Measurements from ENCODE around the gene ALG14.
"Not testable (repeated sequence)": the region's sequence is repeated elsewhere in the genome, so short reads cannot be mapped to it uniquely, and the experiment has no call there.

The ALG14 gene

DNA sequence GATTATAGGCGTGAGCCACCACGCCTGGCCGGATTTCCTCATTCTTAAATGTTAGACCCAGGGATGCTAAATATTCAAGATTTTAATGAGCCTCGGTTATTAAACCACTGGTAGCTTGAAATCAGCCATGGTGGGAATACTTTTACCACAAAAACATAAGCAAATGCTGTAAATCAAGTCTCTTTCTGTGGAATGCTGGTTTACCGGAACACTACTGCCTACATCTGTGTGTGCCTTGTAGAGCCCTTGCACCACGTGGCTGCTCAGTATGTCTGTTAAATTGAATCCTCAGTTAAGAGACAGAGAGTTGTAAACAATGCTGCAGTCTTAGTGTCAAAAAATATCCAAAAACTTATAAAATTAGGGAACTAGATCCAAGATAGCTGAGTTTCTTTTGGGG lies 119.0 kb downstream of the ALG14 start:
- no peak for DNase-seq (ENCODE audit: low spot score)

DNA sequence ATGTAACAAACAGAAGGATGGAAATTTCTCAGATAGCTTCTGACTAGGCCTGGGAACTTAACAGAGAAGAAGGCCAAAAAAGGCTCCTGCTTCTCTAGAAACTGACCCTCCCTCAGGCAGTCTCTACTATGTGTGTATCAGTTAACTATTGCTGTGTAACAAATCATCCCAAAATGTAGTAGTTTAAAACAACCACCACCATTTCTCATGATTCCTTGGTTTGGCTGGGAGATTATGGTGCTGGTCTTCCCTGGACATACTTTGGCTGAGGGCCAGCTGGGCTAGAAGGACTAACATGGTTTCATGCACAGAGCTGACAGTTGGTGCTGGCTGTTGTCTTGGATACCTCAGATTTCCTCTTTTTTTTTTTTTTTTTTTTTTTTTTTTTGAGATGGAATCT lies 119.6 kb downstream of the ALG14 start:
- DNase-seq (ENCODE audit: low spot score), result no peak

DNA sequence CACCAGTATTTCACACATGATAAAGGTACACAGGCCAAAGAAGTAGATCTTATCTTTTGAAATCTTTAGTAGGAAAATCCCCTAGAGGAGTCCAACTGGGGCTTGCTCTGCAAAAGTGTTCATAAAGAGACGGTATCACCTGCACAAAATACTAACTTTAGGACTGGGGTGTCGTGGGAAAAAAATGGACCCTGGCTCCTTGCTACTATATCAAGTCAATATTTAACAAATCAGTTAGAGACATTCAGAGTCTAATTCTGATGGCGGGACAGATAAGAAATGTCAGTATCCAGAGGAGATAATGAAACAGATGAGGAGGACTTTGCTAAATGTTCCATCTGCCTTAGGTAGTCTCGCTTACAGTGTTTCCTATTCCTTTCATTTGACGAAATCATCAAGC lies 120.2 kb downstream of the ALG14 start:
- DNase-seq (ENCODE audit: low spot score), result no peak

- DNase-seq (ENCODE audit: low spot score), result no peak
Observed at GRCh38 chr1:94951509-94952208, 121.1 kb downstream of the ALG14 start.

DNA sequence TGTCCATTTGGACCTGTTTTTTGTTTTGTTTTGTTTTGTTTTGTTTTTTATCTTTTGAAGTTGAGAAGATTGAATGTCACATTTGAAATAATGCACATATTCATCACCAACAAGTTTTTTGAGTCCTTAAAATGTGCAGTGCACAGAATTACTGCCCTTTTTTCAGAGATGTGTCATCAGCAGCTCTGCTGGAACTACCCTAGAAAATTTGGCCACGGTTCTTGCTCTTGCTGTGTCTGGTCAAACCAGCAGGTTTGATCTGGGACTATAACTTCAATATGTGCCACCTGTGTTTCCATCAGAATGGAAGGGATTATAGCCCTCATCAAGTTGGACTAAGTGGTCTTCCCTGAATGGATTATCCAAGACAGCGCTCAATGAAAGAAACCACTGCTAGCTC lies 121.7 kb downstream of the ALG14 start:
- DNase-seq (ENCODE audit: low spot score), result no peak

DNA sequence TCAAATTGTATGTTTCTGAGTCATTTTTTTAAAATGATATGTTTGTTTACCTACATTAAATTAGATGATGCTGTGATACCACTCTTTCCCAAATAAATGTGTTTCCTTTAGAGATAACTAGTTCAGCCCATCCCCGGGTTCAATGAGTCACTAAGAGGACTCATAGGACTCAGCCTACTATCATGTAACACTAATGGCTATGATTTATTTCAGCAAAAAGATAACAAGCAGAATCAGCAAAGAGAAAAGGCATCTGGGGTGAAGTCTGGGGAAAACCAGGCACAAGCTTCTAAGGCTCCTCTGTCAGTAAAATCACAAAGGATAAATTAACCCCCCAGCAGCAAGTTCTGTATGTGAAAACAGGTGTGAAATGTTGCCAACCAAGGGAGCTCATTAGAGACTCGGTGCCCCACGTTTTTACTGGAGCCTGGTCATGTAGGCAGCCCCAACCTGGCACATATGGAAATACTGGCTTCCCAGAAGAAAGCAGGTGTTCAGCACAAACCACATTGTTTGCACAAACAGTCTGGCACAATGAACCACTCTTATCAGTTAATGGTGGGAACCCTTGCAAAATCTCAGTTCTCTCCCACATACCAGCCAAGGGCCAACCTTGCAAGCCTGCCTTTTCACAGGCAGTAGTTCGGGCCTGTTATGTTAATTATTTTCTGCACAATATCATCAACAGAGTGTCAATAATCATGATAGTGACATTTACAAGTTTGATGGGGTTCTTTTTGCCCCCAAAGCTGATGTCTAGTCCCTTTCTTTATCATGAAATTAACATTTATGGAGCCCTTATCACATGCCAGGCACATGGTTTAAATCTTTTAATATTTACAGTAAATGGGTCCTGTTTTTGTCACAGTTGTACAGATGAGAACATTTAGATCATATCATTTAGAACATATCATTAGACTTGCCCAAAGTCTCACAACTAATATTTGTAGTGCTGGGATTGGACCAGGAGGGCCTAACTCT lies 122.8 kb downstream of the ALG14 start:
- no peak for DNase-seq (ENCODE audit: low spot score)

- DNase-seq (ENCODE audit: low spot score), result no peak
Observed at GRCh38 chr1:94947437-94947836, 125.3 kb downstream of the ALG14 start.

DNA sequence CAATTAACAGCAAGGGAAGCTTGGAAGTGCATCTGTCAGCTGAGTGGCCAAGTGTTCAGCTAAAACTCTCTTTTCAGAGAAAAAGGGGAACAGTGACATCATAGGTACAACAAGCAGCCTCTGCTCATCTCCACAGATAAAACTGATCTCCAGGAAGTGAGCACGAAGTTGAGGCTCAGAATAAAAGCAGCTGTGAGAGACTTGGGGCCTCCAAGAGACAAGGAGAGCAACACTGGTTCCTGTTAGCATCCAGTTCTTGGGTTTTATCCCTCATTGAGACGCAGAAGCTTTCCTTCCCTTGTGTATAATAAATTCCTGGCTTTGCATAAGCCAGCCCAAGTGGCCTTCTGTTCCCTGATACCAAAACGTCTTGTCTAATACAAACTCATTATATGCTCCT lies 125.9 kb downstream of the ALG14 start:
- DNase-seq (ENCODE audit: low spot score), result no peak

GRCh38 chr1:94942171-94943128 lies 130.3 kb downstream of the ALG14 start:
- no peak for DNase-seq (ENCODE audit: low spot score)

- DNase-seq (ENCODE audit: low spot score), result not testable (repeated sequence)
Observed at GRCh38 chr1:94941480-94941879, 131.3 kb downstream of the ALG14 start.

GRCh38 chr1:94940738-94941137 lies 132.0 kb downstream of the ALG14 start:
- no peak for DNase-seq (ENCODE audit: low spot score)

DNA sequence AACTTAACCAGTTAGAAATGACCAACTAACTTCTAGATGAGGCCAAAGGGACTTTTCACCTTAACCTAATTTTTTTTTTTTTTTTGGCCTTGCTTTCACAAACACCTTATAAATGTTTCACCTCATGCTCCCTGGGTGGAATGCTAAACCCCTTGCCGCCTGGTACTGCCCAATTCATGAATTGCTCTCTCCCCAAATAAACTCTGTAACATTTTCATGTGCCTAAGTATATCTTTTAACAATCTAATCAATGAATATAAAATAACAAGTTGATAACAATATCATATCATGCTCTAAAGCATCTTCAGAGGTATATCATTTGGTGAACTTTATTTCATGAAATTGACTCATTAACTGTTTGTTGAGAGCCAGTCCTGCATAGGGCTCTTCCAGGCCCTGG lies 134.9 kb downstream of the ALG14 start:
- no peak for DNase-seq (ENCODE audit: low spot score)

- no peak for DNase-seq (ENCODE audit: low spot score)
Observed at GRCh38 chr1:94936861-94937620, 135.7 kb downstream of the ALG14 start.

DNA sequence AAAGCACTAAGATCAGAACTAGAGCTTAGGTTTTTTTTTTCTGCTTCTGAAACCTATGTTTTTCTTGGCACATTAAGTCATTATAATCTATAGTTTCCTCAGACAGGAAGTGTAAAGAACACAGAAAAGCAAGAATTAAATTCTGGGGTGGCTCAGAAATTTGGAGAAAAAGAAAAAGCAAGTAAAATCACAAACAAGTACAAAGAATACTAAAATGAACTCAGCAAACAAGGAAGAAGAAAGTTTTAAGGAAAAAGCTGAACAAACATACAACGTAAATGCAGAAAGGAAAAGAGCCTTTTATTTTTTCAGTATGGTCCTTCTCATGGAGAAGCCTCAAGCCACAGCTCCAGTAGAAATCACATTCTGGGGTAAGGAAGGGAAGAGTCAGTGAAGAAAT lies 137.3 kb downstream of the ALG14 start:
- no peak for DNase-seq (ENCODE audit: low spot score)

DNA sequence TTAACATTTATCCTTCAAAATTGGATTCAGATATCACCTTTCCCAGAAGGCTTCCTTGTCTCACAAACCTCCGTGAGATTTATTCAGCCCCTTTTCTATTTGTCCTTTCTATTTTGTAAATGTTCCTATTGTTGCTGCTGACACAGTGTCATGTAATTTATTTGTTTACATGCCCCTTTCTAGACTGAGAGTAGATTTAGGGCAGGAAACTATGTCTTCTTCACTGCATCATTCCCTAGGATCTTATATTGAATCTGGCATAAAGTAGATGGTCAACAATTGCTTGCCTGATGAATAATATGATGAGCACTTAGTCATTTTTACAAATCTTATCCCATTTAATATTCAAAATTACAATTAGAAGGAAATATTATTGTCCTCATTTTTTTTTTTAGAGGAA lies 137.7 kb downstream of the ALG14 start:
- no peak for DNase-seq (ENCODE audit: low spot score)

DNA sequence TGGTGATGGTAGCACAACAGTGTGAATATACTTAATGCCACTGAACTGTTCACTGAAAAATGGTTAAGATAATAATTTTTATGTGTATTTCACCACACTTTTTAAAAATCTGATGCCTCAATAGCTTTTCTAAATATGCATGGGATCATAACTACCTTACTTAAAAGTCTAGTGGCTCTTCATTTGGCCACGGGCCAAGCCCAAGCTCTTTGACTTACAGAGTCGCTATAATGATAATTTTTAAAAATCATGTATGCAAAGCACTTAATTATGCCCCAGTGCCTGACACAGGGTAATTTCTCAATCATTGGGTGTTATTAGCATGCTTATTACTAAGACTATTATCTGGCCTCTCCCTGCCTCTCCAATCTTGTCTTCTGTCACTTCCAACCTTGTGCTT lies 138.2 kb downstream of the ALG14 start:
- DNase-seq (ENCODE audit: low spot score), result no peak

- DNase-seq (ENCODE audit: low spot score), result no peak
Observed at GRCh38 chr1:94931254-94931841, 141.4 kb downstream of the ALG14 start.

- no peak for DNase-seq (ENCODE audit: low spot score)
Observed at GRCh38 chr1:94929351-94930217, 143.2 kb downstream of the ALG14 start.

DNA sequence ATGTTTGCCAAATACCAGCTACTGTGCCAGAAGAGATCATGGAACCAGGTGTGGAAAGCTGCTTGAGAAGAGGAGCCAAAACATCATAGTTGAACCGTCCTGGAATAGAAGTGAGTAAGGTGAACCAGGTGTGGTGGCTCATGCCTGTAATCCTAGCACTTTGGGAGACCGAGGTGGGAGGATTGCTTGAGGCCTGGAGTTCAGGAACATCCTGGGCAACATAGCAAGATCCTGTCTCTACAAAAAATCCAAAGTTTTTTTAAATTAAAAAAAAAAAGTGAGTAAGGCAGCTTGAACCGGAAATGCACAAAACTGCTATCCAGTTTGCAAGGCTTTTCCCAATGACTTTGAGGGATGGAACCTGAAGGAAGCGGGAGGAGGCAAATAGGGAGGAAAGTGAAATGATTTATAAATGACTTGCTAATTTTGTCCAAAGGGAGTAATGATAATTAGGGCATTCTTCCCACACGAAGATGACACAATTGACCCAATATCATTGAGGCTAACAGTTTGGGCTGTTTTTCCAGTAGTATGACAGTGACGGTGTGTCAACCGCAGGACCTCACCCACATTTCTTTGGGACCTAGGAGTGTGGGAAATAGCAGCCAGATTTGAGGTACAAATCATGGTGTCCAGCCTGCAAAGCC lies 144.3 kb downstream of the ALG14 start:
- DNase-seq (ENCODE audit: low spot score), result no peak

Data from HuH-7 (cell line).